Small intestine (tissue), 7 donors: ENCODE data around the gene NMNAT3. TPM values are rescaled to one million over a fixed set of nuclear protein-coding genes. Genes with fewer than 3 reads are reported as not detected.

Source experiments
- DNase-seq, 2 donors: peaks; one replicate each; pipeline versions ENCODE4 v3.0.0 to v3.0.0-alpha.2; 2013
- FAIRE-seq: peaks from 2 replicates; lab custom pipeline; 2012; peaks lifted over from hg19 to GRCh38; lab: Jason Lieb, UNC
- H3K27ac ChIP-seq, 3 donors: one replicate each; pipeline ENCODE4 v1.5.1; 2013; ENCODE audit warnings: low read length in 2 of 3, mild to moderate bottlenecking in 2 of 3, control low read depth in 1 of 3, inconsistent platforms in 1 of 3, low read depth in 1 of 3, moderate library complexity in 1 of 3
- H3K27me3 ChIP-seq, 3 donors: one replicate each; pipeline ENCODE4 v1.6.1; 2013; ENCODE audit warnings: low read length in 3 of 3, inconsistent platforms in 1 of 3; ENCODE audit not compliant: control insufficient read depth in 3 of 3, insufficient read depth in 3 of 3
- H3K36me3 ChIP-seq, 3 donors: one replicate each; pipeline ENCODE4 v1.6.1; 2013; ENCODE audit warnings: low read length in 3 of 3, inconsistent platforms in 1 of 3, low read depth in 1 of 3, mild to moderate bottlenecking in 1 of 3, moderate library complexity in 1 of 3; ENCODE audit not compliant: control insufficient read depth in 3 of 3, insufficient read depth in 2 of 3
- H3K4me1 ChIP-seq, 3 donors: one replicate each; pipeline ENCODE4 v1.6.1; 2013; ENCODE audit warnings: low read length in 2 of 3, inconsistent platforms in 1 of 3, low read depth in 1 of 3, mild to moderate bottlenecking in 1 of 3, moderate library complexity in 1 of 3; ENCODE audit not compliant: control insufficient read depth in 3 of 3, insufficient read depth in 2 of 3
- H3K4me3 ChIP-seq, 3 donors: one replicate each; pipeline ENCODE4 v1.5.1; 2013; ENCODE audit warnings: low read length in 3 of 3, control low read depth in 1 of 3, inconsistent platforms in 1 of 3, low read depth in 1 of 3, mild to moderate bottlenecking in 1 of 3, moderate library complexity in 1 of 3
- H3K9me3 ChIP-seq, 2 donors: one replicate each; pipeline ENCODE4 v1.6.1; 2013; ENCODE audit warnings: low read depth in 1 of 2, low read length in 1 of 2; ENCODE audit not compliant: control insufficient read depth in 2 of 2, insufficient read depth in 1 of 2
- WGBS, 3 donors: extraction: QIAGEN DNeasy Blood & Tissue Kit; methylation state at CpG; one replicate each; pipeline ENCODE4 v1.1.7; 2013; 5-methylcytosine and 5-hydroxymethylcytosine counted together
- polyA plus RNA-seq, 4 donors: library from polyadenylated mRNA; stranded (reverse) in 3 of 4; unstranded in 1 of 4; fragments of 200-250 nt in 3 of 4; fragments of 120-200 nt in 1 of 4; gene quantifications; one replicate each; pipeline versions ENCODE4 v1.2.1 to v1.2.3, GENCODE V29; 2013
- donor health status: healthy with polysubstance abuse.
- donor health status: control.
- donor health status: control.
- donor health status: Bipolar disorder and iron deficiency.
- donor health status: healthy.

NMNAT3 gene
- polyA plus RNA-seq, 4 donors: 2.5 to 16.3 (median 7.5) TPM

GRCh38 chr3:139552632-139553365, 125.0 kb downstream of the NMNAT3 start:
- WGBS, 3 donors: 64 to 83% (median 80%) methylated on average over 4 of the region's 4 CpGs
- no peaks in the 10 kb centered on the region for H3K27me3 ChIP-seq
- DNase-seq (no peak), FAIRE-seq (no peak)
- no peak overlapping the region for H3K27ac ChIP-seq
- H3K9me3 ChIP-seq: no peaks in the 10 kb centered on the region
- no peak overlapping the region for H3K4me3 ChIP-seq
- H3K36me3 ChIP-seq: no peaks in the 10 kb centered on the region
- H3K4me1 ChIP-seq: peaks cover 0 to 5% (median 0%) of the 10 kb centered on the region in 3 donors

- DNase-seq (no peak), FAIRE-seq (no peak)
- Histone ChIP-seq H3K27me3 (no peaks in the 10 kb centered on the region), H3K4me1 (peaks cover 0 to 5% (median 0%) of the 10 kb centered on the region in 3 donors), H3K36me3 (peaks cover 0 to 4% (median 0%) of the 10 kb centered on the region in 3 donors), H3K4me3 (no peak overlapping the region), H3K27ac (no peak overlapping the region), H3K9me3 (no peaks in the 10 kb centered on the region)
- WGBS, 3 donors: 64 to 73% (median 71%) methylated on average over 5 of the region's 5 CpGs
Measured at GRCh38 chr3:139548801-139549200, 129.0 kb downstream of the NMNAT3 start.

- Histone ChIP-seq H3K9me3 (no peaks in the 10 kb centered on the region), H3K27me3 (no peaks in the 10 kb centered on the region), H3K27ac (no peak overlapping the region), H3K4me1 (peaks cover 0 to 3% (median 0%) of the 10 kb centered on the region in 3 donors), H3K4me3 (no peak overlapping the region), H3K36me3 (peaks cover 0 to 4% (median 0%) of the 10 kb centered on the region in 3 donors)
- FAIRE-seq (no peak), DNase-seq (no peak)
Measured at GRCh38 chr3:139547666-139548065, 130.1 kb downstream of the NMNAT3 start.

GRCh38 chr3:139546772-139547171, 131.0 kb downstream of the NMNAT3 start:
- H3K4me3 ChIP-seq: no peak overlapping the region
- H3K36me3 ChIP-seq: peaks cover 0 to 4% (median 0%) of the 10 kb centered on the region in 3 donors
- H3K9me3 ChIP-seq: no peaks in the 10 kb centered on the region
- no peaks in the 10 kb centered on the region for H3K27me3 ChIP-seq
- WGBS, 3 donors: 62 to 82% (median 71%) methylated on average over 3 of the region's 3 CpGs
- no peak overlapping the region for H3K27ac ChIP-seq
- H3K4me1 ChIP-seq: no peaks in the 10 kb centered on the region
- no peak for DNase-seq
- no peak for FAIRE-seq

- Histone ChIP-seq H3K4me3 (no peak overlapping the region), H3K27me3 (no peaks in the 10 kb centered on the region), H3K36me3 (peaks cover 0 to 13% (median 0%) of the 10 kb centered on the region in 3 donors), H3K9me3 (no peaks in the 10 kb centered on the region), H3K27ac (no peak overlapping the region), H3K4me1 (peaks cover 0 to 33% (median 0%) of the 10 kb centered on the region in 3 donors)
- DNase-seq: no peak
- FAIRE-seq: no peak
- 85 to 92% (median 87%) methylated on average over 5 of the region's 5 CpGs for WGBS, 3 donors
Measured at GRCh38 chr3:139541532-139542288, 136.1 kb downstream of the NMNAT3 start.

- Histone ChIP-seq H3K4me1 (peaks cover 0 to 38% (median 0%) of the 10 kb centered on the region in 3 donors), H3K9me3 (no peaks in the 10 kb centered on the region), H3K27ac (no peak overlapping the region), H3K36me3 (peaks cover 0 to 21% (median 0%) of the 10 kb centered on the region in 3 donors), H3K4me3 (peak overlapping the region in 1 of 3 donors; percentile 65), H3K27me3 (no peaks in the 10 kb centered on the region)
- WGBS, 3 donors: 52 to 67% (median 60%) methylated on average over 6 of the region's 6 CpGs
- DNase-seq (peak in 1 of 2 donors; percentile 39), FAIRE-seq (no peak)
Measured at GRCh38 chr3:139540651-139541531, 136.9 kb downstream of the NMNAT3 start.

GRCh38 chr3:139538733-139539132, 139.0 kb downstream of the NMNAT3 start:
- Histone ChIP-seq H3K27me3 (no peaks in the 10 kb centered on the region), H3K4me1 (peaks cover 0 to 59% (median 0%) of the 10 kb centered on the region in 3 donors), H3K27ac (peak overlapping the region in 2 of 3 donors; percentile 70 to 81), H3K4me3 (peak overlapping the region in 2 of 3 donors; percentile 56 to 65), H3K9me3 (no peaks in the 10 kb centered on the region), H3K36me3 (peaks cover 0 to 34% (median 0%) of the 10 kb centered on the region in 3 donors)
- FAIRE-seq (no peak), DNase-seq (peak in 1 of 2 donors; percentile 66)
- WGBS, 3 donors: 10 to 28% (median 25%) methylated on average over 20 to 21 of the region's 21 CpGs
